ENCODE results near the gene ALDH1L1.

GRCh38 chr3:126181398-126181725 lies 976 bp upstream of the ALDH1L1 start:
- no peak for TF ChIP-seq CTCF (IDR thresholded peaks at IDR 0.05)
- TF ChIP-seq EZH2 (IDR thresholded peaks at IDR 0.05; ENCODE audit: borderline replicate concordance, insufficient read depth, low read depth, low read length, poor library complexity, severe bottlenecking): no peak
